HCT116 (cell line): ENCODE data around the gene STK31. TPM values are rescaled to one million over a fixed set of nuclear protein-coding genes. Genes with fewer than 3 reads are reported as not detected.

Source experiments
- ATAC-seq: fragments of 200-7000 bp; cut with Tn5 transposase; 2 replicates; pipeline ENCODE4 v1.9.1; 2020; ENCODE audit warnings: mild to moderate bottlenecking, moderate library complexity
- BruUV-seq: library from RNA; stranded (reverse); fragments of 400-500 nt; replicated peaks from 2 replicates; lab custom pipeline; 2021; lab: Mats Ljungman, UMichigan
- CTCF ChIA-PET: fragments of 300-600 bp; sonication (Branson Sonifier 250); formaldehyde crosslinking; loops from one replicate; lab custom pipeline; 2021; ENCODE audit warnings: antibody characterized with exemption; lab: Charles Lee
- POLR2A ChIA-PET: fragments of 300-600, 350-600 bp; sonication (Branson Sonifier 250); formaldehyde crosslinking; loops from one replicate; lab custom pipeline; 2021; ENCODE audit warnings: antibody characterized with exemption; lab: Charles Lee
- RAD21 ChIA-PET, 2 experiments: fragments of 300-600 bp; sonication (Branson Sonifier 250); formaldehyde crosslinking; loops; one replicate each; lab custom pipeline; 2023; ENCODE audit warnings: low total read pairs in 2 of 2; ENCODE audit not compliant: uncharacterized antibody in 2 of 2, unreplicated experiment in 2 of 2, low non-redundant PET in 1 of 2; lab: Charles Lee
- DNase-seq: peaks from one replicate; pipeline ENCODE4 v3.0.0-alpha.2; 2010; ENCODE audit warnings: low read depth, low spot score
- H2AFZ ChIP-seq: fragments of 200-600 bp; shearing (Covaris generic), sonication (generic); 2 replicates; pipeline ENCODE4 v1.6.1; 2017; ENCODE audit warnings: low read depth, mixed run types, mixed read lengths, antibody characterized with exemption, low read length; ENCODE audit not compliant: poor library complexity, severe bottlenecking
- H3K27ac ChIP-seq: 2 replicates; pipeline ENCODE4 v1.5.1; 2012; ENCODE audit warnings: low read depth, low read length
- H3K27me3 ChIP-seq: fragments of 200-600 bp; sonication (generic); 2 replicates; pipeline ENCODE4 v1.6.1; 2016; ENCODE audit warnings: mixed run types, low read length, mixed read lengths; ENCODE audit not compliant: insufficient read depth
- H3K36me3 ChIP-seq, 2 experiments: fragments of 200-500 bp in 1 of 2; fragments of 200-600 bp in 1 of 2; sonication (Bioruptor generic) in 1 of 2; sonication (generic) in 1 of 2; 2 replicates each; pipeline versions ENCODE4 v1.5.1 to v1.6.1; 2014 to 2016; ENCODE audit warnings: low read length in 2 of 2, inconsistent platforms in 1 of 2, mixed read lengths in 1 of 2, mixed run types in 1 of 2; ENCODE audit not compliant: insufficient read depth in 2 of 2, control insufficient read depth in 1 of 2
- H3K4me1 ChIP-seq, 2 experiments: fragments of 200-600 bp in 1 of 2; sonication (generic) in 1 of 2; 2 replicates each; pipeline versions ENCODE4 v1.5.1 to v1.6.1; 2012 to 2017; ENCODE audit warnings: low read length in 2 of 2, inconsistent platforms in 1 of 2, mild to moderate bottlenecking in 1 of 2, mixed read lengths in 1 of 2, mixed run types in 1 of 2, moderate library complexity in 1 of 2; ENCODE audit not compliant: insufficient read depth in 2 of 2, control insufficient read depth in 1 of 2
- H3K4me2 ChIP-seq: fragments of 200-600 bp; sonication (generic); 2 replicates; pipeline ENCODE4 v1.6.1; 2017; ENCODE audit warnings: mixed run types, low read length, mixed read lengths
- H3K4me3 ChIP-seq, 2 experiments: fragments of 200-600 bp in 1 of 2; sonication (generic) in 1 of 2; replicated peaks in 1 of 2; 2 replicates each; pipeline ENCODE4 v1.5.1; 2011 to 2016; ENCODE audit warnings: low read length in 2 of 2, control low read depth in 1 of 2, low read depth in 1 of 2, mild to moderate bottlenecking in 1 of 2, mixed read lengths in 1 of 2, mixed run types in 1 of 2
- H3K79me2 ChIP-seq: fragments of 200-600 bp; sonication (generic); 2 replicates; pipeline ENCODE4 v1.6.1; 2017; ENCODE audit warnings: mild to moderate bottlenecking, mixed run types, low read length, moderate library complexity, mixed read lengths; ENCODE audit not compliant: insufficient read depth
- H3K9ac ChIP-seq: fragments of 200-600 bp; sonication (generic); 2 replicates; pipeline ENCODE4 v1.6.1; 2016; ENCODE audit warnings: low read length, mixed read lengths
- H3K9me2 ChIP-seq: fragments of 200-600 bp; sonication (generic), shearing (Covaris generic); 2 replicates; pipeline ENCODE4 v1.6.1; 2017; ENCODE audit warnings: mixed run types, mild to moderate bottlenecking, moderate library complexity; ENCODE audit not compliant: insufficient read depth
- H3K9me3 ChIP-seq, 2 experiments: fragments of 200-500 bp in 1 of 2; fragments of 200-600 bp in 1 of 2; sonication (Bioruptor generic) in 1 of 2; sonication (generic) in 1 of 2; 2 replicates each; pipeline ENCODE4 v1.6.1; 2014 to 2017; ENCODE audit warnings: low read length in 2 of 2, mixed read lengths in 2 of 2, inconsistent platforms in 1 of 2, low read depth in 1 of 2, mild to moderate bottlenecking in 1 of 2, mixed run types in 1 of 2, moderate library complexity in 1 of 2; ENCODE audit not compliant: control insufficient read depth in 1 of 2, insufficient read depth in 1 of 2
- H4K20me1 ChIP-seq: fragments of 200-600 bp; sonication (generic), shearing (Covaris generic); 2 replicates; pipeline ENCODE4 v1.6.1; 2017; ENCODE audit warnings: mixed run types, mild to moderate bottlenecking, moderate library complexity; ENCODE audit not compliant: insufficient read depth
- CBX3 ChIP-seq: IDR thresholded peaks from 2 replicates; pipeline ENCODE4 v1.6.1; 2012; ENCODE audit warnings: low read depth
- EZH2 ChIP-seq: fragments of 200-600 bp; sonication (generic); IDR thresholded peaks from 2 replicates; pipeline ENCODE4 v1.6.1; 2017; ENCODE audit warnings: antibody characterized with exemption, mixed run types
- EZH2phosphoT487 ChIP-seq: fragments of 200-600 bp; IDR thresholded peaks from 2 replicates; pipeline ENCODE4 v1.6.1; 2018; ENCODE audit warnings: antibody characterized with exemption, borderline replicate concordance
- POLR2A ChIP-seq: IDR thresholded peaks from 2 replicates; pipeline ENCODE4 v1.7.0; 2011; ENCODE audit warnings: borderline replicate concordance; ENCODE audit not compliant: insufficient read depth, insufficient read length; ENCODE audit errors: extremely low read depth
- POLR2AphosphoS5 ChIP-seq: IDR thresholded peaks from 2 replicates; pipeline ENCODE4 v1.6.1; 2011; ENCODE audit warnings: mild to moderate bottlenecking, low read depth, low read length, moderate library complexity
- SIN3A ChIP-seq: IDR thresholded peaks from 2 replicates; pipeline ENCODE4 v1.6.1; 2012; ENCODE audit warnings: low read depth
- YY1 ChIP-seq: IDR thresholded peaks from 2 replicates; pipeline ENCODE4 v1.6.1; 2011; ENCODE audit warnings: low read length, low read depth, moderate library complexity, mild to moderate bottlenecking; ENCODE audit not compliant: insufficient replicate concordance; ENCODE audit errors: extremely low read depth
- ZFX ChIP-seq: fragments of 450-650 bp; IDR thresholded peaks from 2 replicates; pipeline ENCODE4 v1.6.1; 2017
- intact Hi-C: fragments of 100-400 bp; cut with micrococcal nuclease; formaldehyde crosslinking; loops from 2 replicates; pipeline ENCODE4 v1.10.0; 2022
- total RNA-seq: library from RNA; stranded (reverse); gene quantifications from one replicate; pipeline ENCODE4 v1.2.1, GENCODE V29; 2021; ENCODE audit not compliant: unreplicated experiment
- TF ChIP-seq, protein P1 (sequence below), 3 experiments: fragments of 200-600 bp in 1 of 3; sonication (generic) in 1 of 3; IDR thresholded peaks in 2 of 3; conservative IDR thresholded peaks in 1 of 3; 2 replicates each; pipeline ENCODE4 v1.5.1; 2012 to 2017; ENCODE audit warnings: low read depth in 2 of 3, low read length in 2 of 3, antibody characterized with exemption in 1 of 3, borderline replicate concordance in 1 of 3, control low read depth in 1 of 3, mild to moderate bottlenecking in 1 of 3, mixed read lengths in 1 of 3, mixed run types in 1 of 3, moderate library complexity in 1 of 3; ENCODE audit not compliant: insufficient read depth in 1 of 3

Gene STK31
- total RNA-seq, 1 experiment from 2014 or later = not detected

GRCh38 chr7:23808421-23808820, 98.4 kb downstream of the STK31 start:
- BruUV-seq = no TSS peak
- RAD21 ChIA-PET = no interaction called here
- no peak overlapping the region for H3K9ac ChIP-seq
- H3K79me2 ChIP-seq = no peaks in the 10 kb centered on the region
- H3K4me1 ChIP-seq = no peaks in the 10 kb centered on the region
- no peaks in the 10 kb centered on the region for H3K36me3 ChIP-seq
- peaks cover 5 to 7% of the 10 kb centered on the region in 2 experiments; a peak in 2 of 4 replicates for H3K9me3 ChIP-seq
- no peak for ATAC-seq
- no peak overlapping the region for H2AFZ ChIP-seq
- no peak overlapping the region for H3K4me2 ChIP-seq
- DNase-seq = no peak
- intact Hi-C loops = no loop called here
- TF ChIP-seq EZH2phosphoT487 = no peak
- TF ChIP-seq SIN3A = no peak
- no peak for TF ChIP-seq CBX3
- TF ChIP-seq POLR2AphosphoS5 = no peak
- TF ChIP-seq, protein P1, sequence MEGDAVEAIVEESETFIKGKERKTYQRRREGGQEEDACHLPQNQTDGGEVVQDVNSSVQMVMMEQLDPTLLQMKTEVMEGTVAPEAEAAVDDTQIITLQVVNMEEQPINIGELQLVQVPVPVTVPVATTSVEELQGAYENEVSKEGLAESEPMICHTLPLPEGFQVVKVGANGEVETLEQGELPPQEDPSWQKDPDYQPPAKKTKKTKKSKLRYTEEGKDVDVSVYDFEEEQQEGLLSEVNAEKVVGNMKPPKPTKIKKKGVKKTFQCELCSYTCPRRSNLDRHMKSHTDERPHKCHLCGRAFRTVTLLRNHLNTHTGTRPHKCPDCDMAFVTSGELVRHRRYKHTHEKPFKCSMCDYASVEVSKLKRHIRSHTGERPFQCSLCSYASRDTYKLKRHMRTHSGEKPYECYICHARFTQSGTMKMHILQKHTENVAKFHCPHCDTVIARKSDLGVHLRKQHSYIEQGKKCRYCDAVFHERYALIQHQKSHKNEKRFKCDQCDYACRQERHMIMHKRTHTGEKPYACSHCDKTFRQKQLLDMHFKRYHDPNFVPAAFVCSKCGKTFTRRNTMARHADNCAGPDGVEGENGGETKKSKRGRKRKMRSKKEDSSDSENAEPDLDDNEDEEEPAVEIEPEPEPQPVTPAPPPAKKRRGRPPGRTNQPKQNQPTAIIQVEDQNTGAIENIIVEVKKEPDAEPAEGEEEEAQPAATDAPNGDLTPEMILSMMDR (IDR thresholded peaks at IDR 0.05 in 2 of 3, conservative IDR thresholded peaks at IDR 0.05 in 1 of 3; ENCODE audit: borderline replicate concordance in 1 of 3, insufficient read depth in 1 of 3, low read depth in 2 of 3, low read length in 2 of 3) = no peak
- H3K4me3 ChIP-seq = no peak overlapping the region
- CTCF ChIA-PET = no interaction called here
- H3K9me2 ChIP-seq = no peaks in the 10 kb centered on the region
- no peak overlapping the region for H3K27ac ChIP-seq
- POLR2A ChIA-PET = no interaction called here
- no peaks in the 10 kb centered on the region for H4K20me1 ChIP-seq
- no peaks in the 10 kb centered on the region for H3K27me3 ChIP-seq

DNA sequence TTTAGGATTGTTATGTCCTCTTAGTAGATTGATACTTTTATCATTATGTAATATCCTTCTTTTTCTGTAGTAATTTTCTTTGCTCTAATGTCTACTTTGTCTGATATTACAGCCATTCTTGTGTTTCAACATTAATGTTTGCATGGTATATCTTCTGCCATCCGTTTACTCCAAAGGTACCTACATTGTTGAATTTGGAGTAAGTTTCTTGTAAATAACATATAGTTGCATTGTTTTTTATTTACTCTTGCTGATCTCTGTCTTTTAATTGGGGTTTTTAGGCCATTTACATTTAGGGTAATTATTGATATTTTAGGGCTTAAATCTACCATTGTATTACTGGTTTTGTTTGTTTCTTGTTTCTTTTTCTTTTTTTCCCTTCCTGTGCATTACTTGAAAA, 100.1 kb downstream of the STK31 start:
- H3K4me3 ChIP-seq = no peak overlapping the region
- H3K79me2 ChIP-seq = no peaks in the 10 kb centered on the region
- no peak for TF ChIP-seq POLR2A
- peak; percentile 35; the same call in 1 of the 2 replicates for TF ChIP-seq CBX3
- TF ChIP-seq EZH2 = no peak
- TF ChIP-seq ZFX = no peak
- TF ChIP-seq YY1 = no peak
- no peak for TF ChIP-seq SIN3A
- TF ChIP-seq, all 23 proteins: peak for 1
- intact Hi-C loops = no loop called here
- peaks cover 5 to 7% of the 10 kb centered on the region in 2 experiments; a peak in 2 of 4 replicates for H3K9me3 ChIP-seq
- DNase-seq = no peak
- no peaks in the 10 kb centered on the region for H3K9me2 ChIP-seq
- H3K9ac ChIP-seq = no peak overlapping the region
- H3K27me3 ChIP-seq = no peaks in the 10 kb centered on the region
- ChIA-PET CTCF (no interaction called here), POLR2A (no interaction called here), RAD21 (no interaction called here)
- no peak for ATAC-seq
- H3K36me3 ChIP-seq = no peaks in the 10 kb centered on the region
- H2AFZ ChIP-seq = no peak overlapping the region
- no peaks in the 10 kb centered on the region for H4K20me1 ChIP-seq
- BruUV-seq = no TSS peak
- H3K4me1 ChIP-seq = no peaks in the 10 kb centered on the region
- H3K4me2 ChIP-seq = no peak overlapping the region
- H3K27ac ChIP-seq = no peak overlapping the region
